Brain microvascular endothelial cell (primary cell): ENCODE data around the gene GLRX3.

Experiments used
- DNase-seq: peaks from one replicate; pipeline ENCODE4 v3.0.0-alpha.2; 2020
- H3K27ac ChIP-seq: fragments of 250-450 bp; sonication (Bioruptor Pico); 2 replicates; pipeline ENCODE4 v1.5.1; 2020; ENCODE audit warnings: mild to moderate bottlenecking, moderate library complexity
- H3K27me3 ChIP-seq: fragments of 250-450 bp; sonication (Bioruptor Pico); replicated peaks from 2 replicates; pipeline ENCODE4 v1.5.1; 2020; ENCODE audit warnings: mild to moderate bottlenecking
- H3K36me3 ChIP-seq: fragments of 250-450 bp; sonication (Bioruptor Pico); replicated peaks from 2 replicates; pipeline ENCODE4 v1.5.1; 2020; ENCODE audit warnings: mild to moderate bottlenecking
- H3K4me3 ChIP-seq: 2 replicates; pipeline ENCODE4 v1.5.1; 2011; ENCODE audit warnings: low read depth, mild to moderate bottlenecking, control low read depth, low read length, moderate library complexity
- CTCF ChIP-seq: IDR thresholded peaks from 2 replicates; pipeline ENCODE4 v1.5.1; 2011; ENCODE audit warnings: low read depth, mild to moderate bottlenecking, moderate library complexity, low read length, control low read depth, inconsistent platforms; ENCODE audit errors: missing control alignments
- in situ Hi-C: cut with HindIII; loops from 2 replicates; pipeline ENCODE4 v1.10.0; 2017; ENCODE audit warnings: low sequenced_read_pairs, low pct_ligation_motif_present

The GLRX3 gene

DNA sequence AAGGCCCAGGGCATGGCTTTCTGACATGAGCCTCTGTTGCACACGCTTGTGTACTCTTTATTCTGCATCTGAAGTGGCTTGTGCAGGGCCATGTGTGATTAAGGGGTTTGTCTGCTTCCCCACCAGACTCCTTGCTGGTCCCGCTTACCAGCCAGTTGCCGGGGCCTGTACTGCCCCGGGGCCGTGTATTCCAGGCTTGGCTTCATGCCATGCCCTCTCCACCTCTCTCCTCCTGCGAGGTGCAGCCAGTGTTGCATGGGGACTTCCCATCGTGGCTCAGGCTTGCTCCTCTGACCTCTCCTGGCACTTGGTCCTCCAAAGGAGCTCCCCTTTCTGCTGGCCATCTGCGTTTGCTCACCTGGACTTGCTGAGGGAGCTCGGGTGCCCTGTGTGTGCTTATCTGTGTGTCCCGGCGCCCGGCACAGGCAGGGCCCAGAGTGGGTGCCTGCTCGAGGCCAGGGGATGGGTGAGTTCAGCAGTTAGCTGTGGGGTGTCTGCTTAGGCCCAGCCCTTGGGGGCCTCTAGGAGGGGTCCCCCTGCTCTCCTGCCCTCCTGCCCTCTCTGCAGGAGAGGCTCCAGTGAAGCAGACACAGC lies 14.6 kb upstream of the GLRX3 start:
- no peak for DNase-seq
- Histone ChIP-seq H3K27ac (no peak overlapping the region), H3K36me3 (no peaks in the 10 kb centered on the region), H3K27me3 (no peaks in the 10 kb centered on the region), H3K4me3 (no peak overlapping the region)
- no peak for TF ChIP-seq CTCF
- in situ Hi-C loops: no loop called here

GRCh38 chr10:130127364-130128061 lies 8.7 kb upstream of the GLRX3 start:
- H3K27me3 ChIP-seq: peaks cover 3% of the 10 kb centered on the region
- H3K36me3 ChIP-seq: no peaks in the 10 kb centered on the region
- in situ Hi-C loops: no loop called here
- H3K4me3 ChIP-seq: no peak overlapping the region
- H3K27ac ChIP-seq: no peak overlapping the region
- peak; percentile 94 for TF ChIP-seq CTCF
- peak; percentile 57 for DNase-seq

DNA sequence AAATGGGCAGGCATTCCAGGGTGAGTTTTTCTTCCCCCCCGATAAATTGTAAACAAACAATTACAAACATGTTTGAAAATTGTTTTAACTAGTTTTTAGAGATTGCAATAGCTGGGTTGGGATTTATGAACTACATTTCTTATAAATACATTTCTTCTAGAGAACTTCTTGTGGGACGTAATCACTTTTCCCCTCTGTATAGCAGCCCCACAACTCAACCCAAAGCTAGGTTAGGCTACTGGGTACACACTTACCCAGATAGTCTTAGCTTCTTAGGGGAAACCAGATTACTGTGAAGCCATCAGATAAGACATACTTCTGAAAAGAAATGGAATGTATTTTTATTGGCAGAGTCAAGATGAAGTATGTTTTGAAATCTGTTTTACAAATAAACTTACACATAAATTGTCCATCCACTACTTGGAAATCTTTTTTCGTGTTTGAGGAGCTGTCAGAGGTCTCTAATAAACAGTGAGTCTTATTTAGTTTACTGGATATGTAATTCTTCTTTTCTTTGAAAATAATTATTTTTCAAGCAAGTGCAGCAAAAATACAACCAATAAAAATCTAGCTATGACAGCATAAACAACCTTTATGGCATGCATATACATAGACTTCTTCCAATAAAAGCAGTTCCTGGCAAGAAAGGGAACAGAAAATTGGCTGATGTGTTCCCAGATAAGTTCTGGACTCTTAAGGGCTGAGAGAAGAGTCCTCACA lies 8.0 kb upstream of the GLRX3 start:
- DNase-seq: no peak
- peaks cover 3% of the 10 kb centered on the region for H3K27me3 ChIP-seq
- no peak for TF ChIP-seq CTCF
- H3K36me3 ChIP-seq: no peaks in the 10 kb centered on the region
- in situ Hi-C loops: no loop called here
- no peak overlapping the region for H3K27ac ChIP-seq
- H3K4me3 ChIP-seq: no peak overlapping the region

DNA sequence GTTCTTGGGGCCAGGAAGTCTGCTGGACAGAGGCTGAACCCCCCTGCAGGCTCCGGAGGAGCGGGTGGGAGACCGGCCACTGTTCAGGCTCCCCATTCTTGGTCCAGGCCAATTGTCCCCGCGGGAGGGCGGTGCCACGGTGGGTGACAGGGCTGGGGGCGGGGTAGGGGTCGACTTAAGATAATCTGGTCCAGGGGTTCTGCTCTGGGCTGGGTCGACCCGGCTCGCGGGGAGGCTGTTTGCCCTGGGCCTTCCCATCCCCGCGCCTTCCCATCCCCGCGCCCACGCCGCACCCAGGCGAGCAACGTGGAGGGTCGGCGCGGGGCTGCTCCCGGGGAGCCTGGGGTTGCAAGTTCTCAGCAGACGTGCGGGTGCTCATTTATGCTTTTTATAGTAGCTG lies 7.3 kb upstream of the GLRX3 start:
- no peak for TF ChIP-seq CTCF
- no peak for DNase-seq
- H3K36me3 ChIP-seq: no peaks in the 10 kb centered on the region
- in situ Hi-C loops: no loop called here
- peaks cover 3% of the 10 kb centered on the region for H3K27me3 ChIP-seq
- no peak overlapping the region for H3K4me3 ChIP-seq
- H3K27ac ChIP-seq: no peak overlapping the region

DNA sequence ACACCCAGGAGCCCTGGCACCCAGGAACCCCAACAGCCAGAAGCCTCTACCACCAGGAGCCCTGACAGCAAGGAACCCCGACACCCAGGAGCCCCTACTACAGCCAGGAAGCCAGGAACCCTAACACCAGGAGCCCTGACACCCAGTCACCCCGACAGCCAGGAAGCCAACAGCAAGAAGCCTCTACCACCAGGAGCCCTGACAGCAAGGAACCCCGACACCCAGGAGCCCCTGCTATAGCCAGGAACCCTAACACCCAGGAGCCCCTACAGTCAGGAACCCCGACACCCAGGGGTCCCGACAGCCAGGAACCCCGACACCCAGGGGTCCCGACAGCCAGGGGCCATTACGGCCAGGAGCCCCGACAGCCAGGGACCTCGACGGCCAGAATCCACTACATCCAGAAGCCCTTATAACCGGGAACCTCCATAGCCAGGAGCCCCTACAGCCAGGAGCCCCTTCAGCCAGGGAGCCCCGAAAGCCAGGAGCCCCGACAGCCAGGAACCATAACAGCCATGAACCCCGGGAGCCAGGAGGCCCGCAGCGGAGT lies 440 bp upstream of the GLRX3 start:
- no peaks in the 10 kb centered on the region for H3K36me3 ChIP-seq
- H3K4me3 ChIP-seq: peak overlapping the region; percentile 81
- in situ Hi-C loops: no loop called here
- peak overlapping the region; percentile 53 for H3K27ac ChIP-seq
- DNase-seq: no peak
- TF ChIP-seq CTCF: no peak
- no peaks in the 10 kb centered on the region for H3K27me3 ChIP-seq
